Osteoblast (primary cell): Measurements from ENCODE around the gene ULBP1. TPM values are rescaled to one million over a fixed set of nuclear protein-coding genes. Genes with fewer than 3 reads are reported as not detected.
A peak's percentile ranks its signal among the peaks of the same experiment; 100 is the strongest.

Source experiments
- DNase-seq: peaks from one replicate; pipeline ENCODE4 v3.0.0; 2011; ENCODE audit warnings: low spot score, mixed read lengths; ENCODE audit not compliant: insufficient read length; ENCODE audit errors: missing footprints
- H2AFZ ChIP-seq: 2 replicates; pipeline ENCODE4 v1.6.0; 2011; ENCODE audit warnings: mild to moderate bottlenecking, low read length
- H3K27ac ChIP-seq: 2 replicates; pipeline ENCODE4 v1.5.1; 2011; ENCODE audit warnings: mild to moderate bottlenecking, low read depth, low read length, moderate library complexity
- H3K27me3 ChIP-seq: 2 replicates; pipeline ENCODE4 v1.6.0; 2012; ENCODE audit warnings: mild to moderate bottlenecking, control low read depth, inconsistent platforms, low read length, moderate library complexity; ENCODE audit not compliant: insufficient read depth
- H3K36me3 ChIP-seq: 2 replicates; pipeline ENCODE4 v1.5.1; 2011; ENCODE audit warnings: mild to moderate bottlenecking, low read length, control low read depth, moderate library complexity; ENCODE audit not compliant: insufficient read depth
- H3K4me1 ChIP-seq: 2 replicates; pipeline ENCODE4 v1.5.1; 2011; ENCODE audit warnings: mild to moderate bottlenecking, low read length, control low read depth, moderate library complexity; ENCODE audit not compliant: insufficient read depth
- H3K4me2 ChIP-seq: 2 replicates; pipeline ENCODE4 v1.6.0; 2011; ENCODE audit warnings: mild to moderate bottlenecking, low read length; ENCODE audit not compliant: insufficient read depth
- H3K4me3 ChIP-seq: fragments of 200-600 bp; sonication (generic); 3 replicates; pipeline ENCODE4 v1.5.1; 2012; ENCODE audit warnings: mild to moderate bottlenecking, low read length, inconsistent platforms; ENCODE audit not compliant: insufficient read depth
- H3K79me2 ChIP-seq: 2 replicates; pipeline ENCODE4 v1.6.0; 2012; ENCODE audit warnings: mild to moderate bottlenecking, low read length, control low read depth, inconsistent platforms; ENCODE audit not compliant: insufficient read depth
- H3K9me3 ChIP-seq: 2 replicates; pipeline ENCODE4 v1.5.1; 2011; ENCODE audit warnings: low read depth, low read length, control low read depth
- H4K20me1 ChIP-seq: 2 replicates; pipeline ENCODE4 v1.6.0; 2012; ENCODE audit warnings: mild to moderate bottlenecking, low read length, control low read depth; ENCODE audit not compliant: insufficient read depth
- CTCF ChIP-seq: IDR thresholded peaks from 2 replicates; pipeline ENCODE4 v1.5.1; 2011; ENCODE audit warnings: mild to moderate bottlenecking, low read depth, low read length, moderate library complexity; ENCODE audit errors: extremely low read depth
- total RNA-seq: library from RNA; depleted of rRNA; stranded (reverse); fragments of >200 nt; gene quantifications from 2 replicates; pipeline ENCODE4 v1.2.3, GENCODE V29; 2012

Gene ULBP1
- total RNA-seq, 1 donor: 0.72 TPM

DNA sequence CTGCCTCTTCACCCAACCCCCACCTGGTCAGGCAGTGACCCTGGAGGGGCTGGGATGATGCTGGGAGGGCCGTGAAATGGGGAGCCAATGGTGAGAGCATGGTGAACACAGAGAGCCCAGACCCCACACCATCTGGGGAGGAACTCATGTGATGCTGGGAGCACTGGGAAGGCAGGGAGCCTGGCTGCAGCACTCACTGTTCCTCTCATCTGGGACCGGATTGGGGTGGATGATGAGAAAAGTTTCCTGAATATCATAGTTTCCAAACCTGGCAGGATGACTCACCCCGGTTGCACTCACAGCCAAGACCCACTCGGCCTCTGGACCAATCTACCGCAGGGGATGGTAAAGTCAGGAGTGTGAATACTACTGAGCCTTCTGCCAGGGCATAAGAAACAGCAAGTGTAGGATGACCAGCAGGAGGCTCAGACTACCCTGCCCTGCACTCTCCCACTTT lies 21.8 kb downstream of the ULBP1 start:
- H4K20me1 ChIP-seq: no peaks in the 10 kb centered on the region
- H3K27me3 ChIP-seq: peaks cover 87% of the 10 kb centered on the region
- no peak overlapping the region for H2AFZ ChIP-seq
- no peak for DNase-seq
- no peaks in the 10 kb centered on the region for H3K4me1 ChIP-seq
- H3K4me2 ChIP-seq: no peak overlapping the region
- H3K9me3 ChIP-seq: peaks cover 9% of the 10 kb centered on the region
- TF ChIP-seq CTCF: no peak
- no peaks in the 10 kb centered on the region for H3K79me2 ChIP-seq
- H3K36me3 ChIP-seq: no peaks in the 10 kb centered on the region
- H3K4me3 ChIP-seq: no peak overlapping the region
- H3K27ac ChIP-seq: no peak overlapping the region

DNA sequence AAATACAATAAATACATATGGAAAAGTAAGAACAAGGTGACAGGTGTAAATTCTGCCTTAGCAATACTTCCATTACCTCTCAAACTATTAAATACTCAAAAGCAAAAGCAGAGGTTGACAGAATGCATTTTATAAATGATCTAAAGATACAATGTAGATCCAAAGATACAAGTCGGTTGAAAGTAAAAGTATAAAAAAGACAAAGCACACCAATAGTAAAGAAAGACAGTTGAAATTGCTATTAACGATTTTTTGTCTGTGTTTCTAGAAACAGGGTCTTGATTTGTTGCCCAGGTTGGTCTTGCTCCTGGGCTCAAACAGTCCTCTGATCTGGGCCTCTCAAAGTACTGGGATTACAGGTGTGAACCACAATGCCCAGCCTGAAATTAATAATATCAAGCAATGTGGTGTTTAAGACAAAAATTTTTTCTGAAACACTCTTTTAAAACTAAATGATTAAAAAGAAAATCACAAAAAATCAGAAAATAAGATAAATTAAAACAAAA lies 23.9 kb downstream of the ULBP1 start:
- DNase-seq: no peak
- Histone ChIP-seq H3K36me3 (no peaks in the 10 kb centered on the region), H2AFZ (no peak overlapping the region), H3K4me1 (no peaks in the 10 kb centered on the region), H4K20me1 (no peaks in the 10 kb centered on the region), H3K9me3 (peaks cover 9% of the 10 kb centered on the region), H3K79me2 (no peaks in the 10 kb centered on the region), H3K27me3 (peaks cover 91% of the 10 kb centered on the region), H3K4me2 (no peak overlapping the region), H3K27ac (no peak overlapping the region), H3K4me3 (no peak overlapping the region)
- no peak for TF ChIP-seq CTCF

- Histone ChIP-seq H3K4me2 (no peak overlapping the region), H2AFZ (no peak overlapping the region), H3K27me3 (peaks cover 93% of the 10 kb centered on the region), H3K79me2 (no peaks in the 10 kb centered on the region), H4K20me1 (no peaks in the 10 kb centered on the region), H3K9me3 (peaks cover 9% of the 10 kb centered on the region), H3K36me3 (no peaks in the 10 kb centered on the region), H3K4me3 (no peak overlapping the region), H3K4me1 (no peaks in the 10 kb centered on the region), H3K27ac (no peak overlapping the region)
- no peak for DNase-seq
- no peak for TF ChIP-seq CTCF
These were observed 25.0 kb downstream of the ULBP1 start for GRCh38 chr6:149988550-149989346.

GRCh38 chr6:149990212-149990660 lies 26.5 kb downstream of the ULBP1 start:
- H3K4me1 ChIP-seq: no peaks in the 10 kb centered on the region
- peaks cover 9% of the 10 kb centered on the region for H3K9me3 ChIP-seq
- no peaks in the 10 kb centered on the region for H3K36me3 ChIP-seq
- DNase-seq: no peak
- no peak for TF ChIP-seq CTCF
- H3K27me3 ChIP-seq: peaks cover 99% of the 10 kb centered on the region
- peak overlapping the region; percentile 15 for H2AFZ ChIP-seq
- peak overlapping the region; percentile 36 for H3K4me2 ChIP-seq
- no peaks in the 10 kb centered on the region for H4K20me1 ChIP-seq
- H3K27ac ChIP-seq: no peak overlapping the region
- H3K4me3 ChIP-seq: no peak overlapping the region
- H3K79me2 ChIP-seq: no peaks in the 10 kb centered on the region
